CD4-positive, alpha-beta T cell treated with Interleukin-6 at 100 ng/mL for 8 hours (primary cell): ENCODE results near the gene SYT2.
"Not testable (repeated sequence)": the region's sequence is repeated elsewhere in the genome, so short reads cannot be mapped to it uniquely, and the experiment has no call there.

Experiments used
- DNase-seq: peaks from one replicate; pipeline ENCODE4 v3.0.0-alpha.2; 2020; ENCODE audit warnings: mixed read lengths, low spot score

The SYT2 gene

DNA sequence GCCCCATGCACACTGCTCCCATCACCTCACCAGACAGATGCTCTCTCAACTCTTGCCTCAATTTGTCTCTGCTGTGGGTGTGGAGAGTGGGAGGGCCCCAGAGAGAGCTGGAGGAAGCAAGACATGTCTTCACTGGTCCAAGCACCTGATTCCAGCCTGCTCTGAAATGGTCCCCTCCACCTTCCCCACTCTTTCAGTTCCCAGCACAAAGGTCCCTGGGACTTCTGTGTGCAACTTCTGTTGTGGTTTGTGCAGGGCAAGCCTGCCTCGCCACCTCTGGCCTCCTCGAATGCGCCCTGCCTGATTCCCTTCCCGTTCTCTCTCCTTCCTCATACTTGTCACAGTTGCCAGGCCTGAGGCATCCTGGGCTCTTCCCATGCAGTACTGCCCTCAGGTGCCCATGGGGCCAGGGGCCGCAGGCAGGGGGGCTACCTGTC is 119.3 kb downstream of the SYT2 start:
- DNase-seq, result no peak

DNA sequence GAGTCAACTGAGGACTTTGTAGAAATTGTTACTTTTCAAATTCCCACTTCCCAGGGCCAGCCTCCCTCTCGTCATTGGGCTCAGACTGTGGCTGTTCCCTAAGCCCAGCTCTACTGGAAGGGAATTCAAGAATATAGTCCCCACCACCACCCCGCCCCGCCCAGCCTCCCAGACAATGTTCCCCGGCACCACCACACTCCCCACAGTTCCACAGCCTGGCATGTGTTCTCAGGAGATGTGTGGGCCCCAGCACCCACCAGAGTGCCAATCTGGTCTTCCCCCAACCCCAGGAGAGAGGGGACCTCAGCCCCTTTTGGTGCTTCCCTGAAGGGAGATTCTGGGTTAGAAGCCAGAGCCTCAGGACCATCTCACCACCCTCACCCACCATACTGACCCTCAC is 120.1 kb downstream of the SYT2 start:
- no peak for DNase-seq

DNA sequence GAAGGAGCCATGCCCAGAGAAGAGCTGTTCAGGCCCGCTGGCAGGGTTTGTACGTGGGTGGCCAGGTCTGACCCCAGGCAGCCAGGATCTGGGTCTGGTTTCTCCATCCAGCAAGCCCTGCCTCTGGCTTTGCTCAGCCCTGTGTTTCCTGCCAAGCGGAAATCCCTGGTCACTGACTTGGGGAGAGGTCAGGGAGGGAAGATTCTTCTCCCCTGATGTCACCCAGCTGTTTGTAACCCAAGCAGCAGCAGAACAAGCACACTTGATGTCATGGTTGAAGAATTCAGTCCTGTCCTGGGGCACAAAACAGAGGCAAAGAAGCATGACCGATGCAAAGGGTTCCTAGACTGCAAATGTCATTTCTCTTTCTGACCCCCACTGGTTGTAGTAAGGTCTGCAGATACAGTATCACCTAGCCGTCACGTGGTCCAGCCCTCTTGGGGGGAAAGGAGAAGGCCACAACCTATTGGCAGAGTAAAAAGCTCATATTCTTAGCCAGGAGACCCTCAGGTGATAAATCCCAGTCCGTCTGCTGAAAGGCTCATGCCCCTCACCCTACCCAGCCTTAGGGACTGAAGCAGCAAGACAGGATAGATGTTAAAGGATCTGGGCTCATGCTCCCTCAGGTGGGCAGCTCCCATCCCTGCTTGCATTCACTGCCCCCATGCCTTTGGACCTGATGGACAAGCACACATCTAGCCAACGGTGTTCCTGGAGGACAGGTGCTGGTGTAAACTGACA is 120.9 kb downstream of the SYT2 start:
- DNase-seq, result no peak

DNA sequence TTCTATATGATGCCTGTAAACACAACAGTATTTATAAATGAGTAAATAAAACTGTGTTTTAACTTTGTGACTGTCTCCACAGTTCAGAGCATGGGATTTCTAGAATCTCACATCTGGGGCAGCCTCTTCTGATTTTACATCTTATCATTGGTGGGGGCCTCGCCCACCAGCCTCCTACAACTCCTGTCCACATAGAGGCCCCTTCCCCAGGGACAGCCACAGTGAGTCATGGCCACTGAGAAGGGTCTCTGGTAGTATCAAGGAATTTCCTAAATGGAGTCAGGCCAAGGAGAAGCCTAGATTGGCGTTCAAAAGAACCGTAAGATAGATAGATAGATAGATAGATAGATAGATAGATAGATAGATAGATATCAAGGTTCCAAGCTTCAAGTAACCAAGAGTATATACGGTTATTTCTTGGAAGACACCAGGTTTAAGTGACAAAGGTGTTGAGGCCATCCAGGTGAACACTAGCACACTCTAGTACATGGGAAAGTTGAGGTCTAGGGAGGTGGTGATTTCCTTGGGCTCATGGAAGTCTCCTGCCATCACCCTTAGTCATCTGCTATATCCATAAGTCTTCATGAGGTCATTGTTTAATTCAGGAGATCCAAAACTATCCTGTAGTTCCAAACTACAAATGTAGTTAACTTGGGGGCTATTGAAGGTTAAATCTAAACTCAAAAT is 121.6 kb downstream of the SYT2 start:
- DNase-seq, result no peak

DNA sequence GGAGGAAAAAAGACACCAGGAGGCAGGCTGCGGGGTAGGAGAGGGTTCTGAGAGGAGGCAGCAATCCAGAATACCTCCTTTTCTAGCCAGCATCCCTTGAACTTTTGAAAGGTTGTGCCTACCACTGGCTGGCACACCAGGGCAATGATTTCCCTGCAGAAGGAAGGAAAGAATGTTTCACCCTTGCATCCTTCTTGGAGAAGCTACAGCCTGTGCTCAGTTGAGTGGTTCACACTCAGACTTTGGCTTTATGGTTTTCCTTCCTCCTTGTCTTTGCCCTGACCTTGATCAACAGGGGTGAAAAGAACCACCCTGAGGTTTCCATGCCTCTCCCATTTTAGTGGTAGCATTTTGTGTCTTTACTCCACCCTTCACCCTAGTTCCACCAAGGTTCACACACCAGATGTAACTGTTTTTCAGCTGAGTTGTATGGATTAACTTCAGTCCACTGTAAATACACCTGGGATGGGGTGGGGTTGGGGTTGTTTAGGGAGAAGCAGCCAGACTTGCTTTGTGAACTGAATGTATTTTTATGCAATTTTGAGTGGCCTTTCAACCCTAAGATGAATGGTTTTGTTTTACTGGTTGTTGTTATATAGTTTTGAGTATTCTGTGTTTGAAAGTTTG is 122.3 kb downstream of the SYT2 start:
- DNase-seq, result no peak

DNA sequence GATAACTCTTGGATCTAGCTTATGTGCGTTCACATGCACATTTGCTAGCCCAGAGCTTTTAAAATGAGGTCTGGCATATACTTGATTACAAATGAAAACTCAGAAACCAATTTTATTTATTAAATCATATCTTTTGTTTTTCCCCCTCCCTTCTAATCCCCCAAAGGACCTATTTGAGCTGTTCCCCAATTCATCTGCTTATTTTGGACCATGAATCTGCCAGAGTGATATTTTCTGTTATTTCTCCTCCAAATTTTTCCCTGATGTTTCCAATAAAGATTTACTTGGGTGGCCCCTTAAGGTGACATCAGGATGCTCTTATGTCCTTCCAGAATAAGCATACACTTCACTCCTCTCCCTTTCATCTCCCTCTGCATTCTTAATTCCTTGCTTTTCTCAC is 123.4 kb downstream of the SYT2 start:
- DNase-seq, result no peak

DNA sequence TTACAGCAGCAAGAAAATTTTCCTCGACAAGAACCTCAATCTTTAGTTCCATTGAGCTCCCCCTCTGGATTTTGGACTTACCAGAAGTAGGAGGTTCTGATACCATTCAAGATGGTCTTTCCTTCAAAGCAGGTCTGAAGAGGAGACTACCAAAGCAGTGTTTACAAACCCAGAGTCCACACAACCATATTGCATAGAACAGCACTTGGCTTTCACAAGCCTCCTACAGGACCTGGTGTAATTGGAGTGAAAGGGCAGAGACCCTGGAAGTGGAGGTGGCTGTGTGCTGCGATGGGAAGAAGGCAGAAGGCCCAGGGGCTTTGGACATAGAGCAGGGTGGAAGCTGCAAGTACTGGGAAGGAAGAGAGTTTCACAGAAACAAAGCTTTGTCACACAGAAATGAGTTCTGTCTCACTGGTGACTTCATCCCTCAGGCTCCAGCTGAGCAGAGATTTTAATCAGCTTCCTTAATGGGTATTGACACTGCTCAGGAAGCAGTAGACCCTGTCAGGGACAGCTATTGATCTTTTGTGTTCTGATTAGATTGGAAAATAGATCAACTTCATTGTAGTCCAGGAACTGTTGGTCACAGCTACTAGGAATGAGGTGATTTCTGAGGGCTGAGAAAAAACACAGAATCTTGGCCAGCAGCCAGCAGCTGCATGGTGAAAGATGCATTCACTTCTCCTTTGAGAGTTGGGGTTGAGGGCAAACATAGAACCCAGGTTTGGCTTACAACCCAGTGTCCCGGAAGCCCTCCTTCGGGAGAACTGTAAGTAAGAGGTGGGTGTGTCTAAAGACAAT is 124.0 kb downstream of the SYT2 start:
- DNase-seq, result no peak

DNA sequence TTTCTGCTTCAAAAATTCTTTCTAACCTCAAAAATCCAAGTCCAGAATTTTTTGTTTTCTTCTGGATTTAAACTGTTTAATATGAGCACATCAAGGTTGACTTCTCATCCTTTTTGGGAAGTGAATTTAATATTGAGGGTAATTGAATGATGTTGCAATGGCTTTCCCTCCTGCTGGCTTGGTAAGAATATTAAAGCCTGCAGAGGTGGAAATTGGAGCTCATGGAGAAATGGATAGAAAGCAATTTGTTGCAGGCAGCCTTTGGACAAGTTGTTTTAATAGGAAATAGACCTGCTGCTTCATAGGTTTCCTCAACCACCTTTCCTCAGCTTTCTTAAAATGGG is 124.7 kb downstream of the SYT2 start:
- no peak for DNase-seq

DNA sequence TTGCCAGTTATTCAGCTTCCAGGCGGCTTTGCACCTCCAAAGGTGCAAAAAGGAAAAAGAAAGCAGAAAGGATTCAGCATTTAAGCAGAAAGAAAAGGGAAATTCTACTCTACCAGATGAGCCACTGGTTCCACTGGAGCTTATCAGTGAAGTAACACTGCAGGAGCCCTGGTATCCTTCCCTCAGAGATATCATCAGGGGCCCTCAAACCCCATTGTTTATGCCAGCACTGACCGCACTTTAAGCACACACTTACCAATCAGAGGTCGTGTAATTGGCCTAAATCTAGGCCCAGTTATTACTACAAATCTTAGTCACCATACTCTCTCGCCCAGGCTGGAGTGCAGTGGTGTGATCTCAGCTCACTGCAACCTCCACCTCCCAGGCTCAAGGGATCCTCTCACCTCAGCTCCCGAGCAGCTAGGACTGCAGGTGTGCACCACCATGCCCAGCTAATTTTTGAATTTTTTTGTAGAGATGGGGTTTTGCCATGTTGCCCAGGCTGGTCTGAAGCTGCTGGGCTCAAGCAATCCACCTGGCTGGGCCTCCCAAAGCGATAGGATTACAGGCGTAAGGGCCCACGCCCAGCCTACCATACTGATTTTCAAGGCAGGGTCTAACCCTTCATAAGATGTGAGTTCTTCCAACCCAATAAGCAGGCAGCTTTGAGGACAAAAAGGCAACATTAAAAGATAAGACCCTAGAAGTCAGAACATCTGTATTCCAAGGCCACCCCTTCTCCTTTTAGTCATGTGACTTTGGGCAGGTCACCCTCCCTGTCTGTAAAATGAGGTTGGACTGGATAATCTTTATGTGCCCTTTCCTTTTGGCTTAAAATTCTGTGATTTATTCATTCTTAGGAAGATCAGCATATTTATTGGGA is 125.3 kb downstream of the SYT2 start:
- DNase-seq, result no peak

DNA sequence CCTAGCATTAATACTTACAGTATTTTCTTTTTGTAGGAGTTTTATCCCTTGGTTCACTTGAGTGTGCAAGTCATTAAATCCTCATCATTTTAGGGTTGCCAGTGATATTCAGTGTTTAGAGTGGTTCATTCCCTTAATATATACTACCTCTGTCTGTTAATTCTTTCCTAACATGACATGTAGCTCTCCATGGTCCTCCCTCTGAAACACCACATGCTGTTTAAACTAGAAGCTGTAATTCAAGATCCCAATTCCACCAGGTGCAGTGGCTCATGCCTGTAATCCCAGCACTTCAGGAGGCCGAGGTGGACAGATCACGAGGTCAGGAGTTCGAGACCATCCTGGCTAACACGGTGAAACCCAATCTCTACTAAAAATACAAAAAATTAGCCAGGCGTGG is 127.9 kb downstream of the SYT2 start:
- not testable (repeated sequence) for DNase-seq

DNA sequence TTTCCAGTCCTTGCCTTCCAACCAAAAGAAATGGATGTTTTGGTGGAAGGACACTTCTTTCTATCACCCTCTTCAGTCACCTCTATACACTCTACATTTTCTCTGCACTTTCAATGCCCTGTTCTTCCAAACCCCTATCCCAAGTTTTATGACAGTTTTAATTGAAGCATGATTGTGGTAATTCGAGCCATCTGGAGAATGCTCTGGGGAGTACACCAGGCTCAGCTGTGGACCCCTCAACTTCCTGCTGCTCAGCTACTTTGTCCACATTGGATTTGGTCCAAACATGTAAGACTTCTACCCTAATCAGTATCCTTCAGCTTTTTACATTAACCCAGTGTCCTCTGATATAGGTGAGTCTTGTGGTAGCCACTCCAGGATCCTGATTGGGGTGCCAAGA is 129.6 kb downstream of the SYT2 start:
- no peak for DNase-seq

DNA sequence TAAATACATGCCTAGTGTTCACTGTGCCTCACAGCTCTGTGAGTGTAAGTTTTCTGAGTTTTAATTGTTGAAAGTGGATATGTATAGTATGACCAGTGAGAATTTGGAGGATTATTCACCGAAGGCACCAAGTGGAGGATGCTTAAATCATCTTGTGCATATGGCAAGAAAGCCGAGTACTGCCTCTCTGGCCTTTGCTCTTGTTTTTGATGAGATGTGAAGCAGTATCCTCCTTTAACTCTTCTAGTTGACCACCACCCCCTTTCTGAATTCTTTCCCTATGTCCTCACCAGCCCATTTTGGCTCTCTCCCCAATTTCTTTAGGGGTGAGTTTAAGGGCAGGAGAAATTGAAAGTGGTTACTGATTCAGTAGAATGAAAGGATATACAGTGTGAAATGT is 130.4 kb downstream of the SYT2 start:
- no peak for DNase-seq

DNA sequence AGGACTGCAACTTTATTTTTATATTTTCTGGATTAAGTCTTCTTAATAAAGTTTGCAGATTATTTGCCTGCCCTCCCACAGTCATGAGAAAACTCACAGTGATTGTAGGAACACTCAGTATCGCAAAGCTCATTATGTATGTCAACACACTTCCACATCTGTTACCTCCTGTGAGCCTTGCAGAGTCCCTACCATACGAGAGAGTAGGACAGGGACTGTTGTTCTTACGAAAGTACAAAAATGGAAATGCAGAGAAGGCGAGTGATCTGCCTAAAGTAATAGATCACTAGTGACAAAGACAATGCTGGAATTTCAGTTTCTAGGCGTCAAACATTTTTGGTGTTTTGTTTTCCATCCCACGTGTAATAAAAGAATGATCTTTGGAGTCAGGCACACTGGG is 131.7 kb downstream of the SYT2 start:
- no peak for DNase-seq

DNA sequence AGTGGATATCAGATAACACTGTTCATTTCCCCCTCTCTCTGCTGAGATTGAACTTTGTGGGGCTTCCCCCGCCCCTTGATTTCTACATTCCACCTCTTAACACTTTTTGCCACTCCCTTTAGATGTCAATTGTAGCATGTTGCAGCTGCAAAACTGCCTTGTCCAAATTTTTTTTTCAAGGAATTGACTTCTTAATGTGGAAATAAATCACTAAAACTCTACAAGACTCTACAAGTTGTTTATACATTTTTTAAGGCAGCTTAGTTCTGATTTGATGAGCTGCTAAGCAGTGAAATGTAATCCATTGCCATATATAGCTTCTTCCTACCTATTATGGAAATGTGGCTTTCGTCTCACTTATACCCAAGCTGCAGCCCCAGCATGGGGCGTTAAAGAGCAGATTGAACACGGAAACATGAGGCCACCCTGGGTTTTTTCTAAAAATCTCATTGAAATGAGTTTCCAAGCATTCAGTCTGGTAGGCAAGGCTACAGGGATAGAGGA is 132.2 kb downstream of the SYT2 start:
- no peak for DNase-seq

DNA sequence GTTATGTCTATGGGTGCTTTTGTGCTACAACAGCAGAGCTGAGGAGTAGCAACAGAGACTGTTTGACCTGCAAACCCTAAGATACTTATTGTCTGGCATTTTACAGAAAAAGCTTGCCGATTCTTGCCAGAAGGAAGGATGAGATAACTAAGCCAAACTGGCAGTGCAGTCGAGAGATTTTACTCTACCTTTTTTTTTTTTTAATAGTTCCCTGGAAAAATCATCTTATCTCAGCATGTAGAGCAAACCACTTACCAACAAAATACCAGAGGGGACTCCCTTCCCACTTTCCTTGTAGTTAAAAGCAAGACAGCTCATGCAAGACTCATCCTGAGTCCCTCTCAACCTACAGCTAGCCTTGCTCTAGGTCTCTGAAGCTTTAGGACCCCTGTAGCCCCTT is 132.9 kb downstream of the SYT2 start:
- no peak for DNase-seq

DNA sequence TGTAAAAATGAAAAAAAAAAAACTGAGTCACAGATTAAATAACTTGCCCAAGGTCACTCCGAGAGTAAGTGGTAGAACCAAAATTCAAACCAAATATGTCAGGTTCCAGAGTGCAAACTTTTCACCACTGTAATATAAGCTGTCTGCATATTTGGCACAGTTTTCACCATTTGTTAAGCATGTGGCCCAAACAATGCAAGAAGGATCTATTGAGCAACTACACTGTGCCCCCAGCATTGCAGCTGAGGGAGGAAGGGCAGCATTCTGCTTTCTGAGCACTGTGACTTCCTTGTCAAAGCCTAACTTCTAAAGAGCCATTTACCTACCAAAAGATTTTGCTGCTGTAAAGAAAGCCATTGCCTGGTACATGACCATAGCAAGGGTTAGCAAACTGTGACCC is 133.4 kb downstream of the SYT2 start:
- DNase-seq, result no peak

DNA sequence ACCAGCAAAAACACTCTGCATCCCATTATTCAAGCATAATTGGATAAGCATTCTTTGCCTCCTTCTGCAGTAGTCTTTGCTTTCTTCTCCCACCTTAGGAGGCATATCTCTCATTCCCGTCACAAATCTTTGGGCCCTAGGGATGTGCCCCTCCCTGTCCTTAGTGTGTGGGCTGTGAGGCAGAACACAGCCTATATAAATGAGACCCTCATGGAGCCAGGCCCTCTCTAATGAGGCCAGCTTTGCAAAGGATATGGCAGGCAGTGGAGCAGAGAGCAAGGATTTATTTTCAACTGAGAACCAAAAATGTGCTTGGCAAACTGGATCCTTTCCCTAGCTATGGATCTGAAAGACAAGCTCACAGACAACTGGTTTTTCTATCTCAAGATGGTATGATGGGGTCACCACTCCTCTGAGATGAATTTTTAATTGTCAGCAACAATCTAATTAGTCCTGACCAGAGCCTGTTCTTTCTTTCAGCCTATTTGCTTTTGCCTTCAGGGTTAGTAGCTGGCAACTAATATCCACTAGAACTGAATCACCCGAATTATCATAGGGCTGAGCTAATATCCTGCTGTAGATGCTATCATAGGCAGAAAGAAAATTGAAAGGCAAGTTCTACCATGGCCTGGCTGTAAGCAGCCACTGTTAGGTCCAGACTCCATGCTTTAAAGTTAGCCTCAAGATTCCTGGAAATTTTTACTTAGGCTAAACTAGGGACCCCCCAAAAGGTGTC is 134.2 kb downstream of the SYT2 start:
- no peak for DNase-seq

DNA sequence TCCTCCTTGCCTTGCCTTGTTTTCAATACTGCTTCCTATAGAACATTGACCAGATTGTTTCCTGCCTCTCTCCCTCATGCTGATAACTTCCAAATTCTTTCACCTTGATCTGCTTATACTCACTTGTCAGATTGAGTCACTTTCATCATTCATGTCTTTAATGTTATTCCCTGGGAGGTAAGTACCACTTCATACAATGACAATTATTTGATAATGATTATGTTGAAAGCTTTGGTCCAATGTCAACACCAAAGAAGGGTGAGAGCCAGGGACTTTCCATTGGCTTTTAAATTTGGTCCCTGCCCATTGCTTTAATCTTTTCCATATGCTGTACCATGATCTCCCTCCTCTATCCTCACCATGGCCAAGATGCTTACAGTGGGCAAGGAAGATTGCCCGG is 137.4 kb downstream of the SYT2 start:
- no peak for DNase-seq

DNA sequence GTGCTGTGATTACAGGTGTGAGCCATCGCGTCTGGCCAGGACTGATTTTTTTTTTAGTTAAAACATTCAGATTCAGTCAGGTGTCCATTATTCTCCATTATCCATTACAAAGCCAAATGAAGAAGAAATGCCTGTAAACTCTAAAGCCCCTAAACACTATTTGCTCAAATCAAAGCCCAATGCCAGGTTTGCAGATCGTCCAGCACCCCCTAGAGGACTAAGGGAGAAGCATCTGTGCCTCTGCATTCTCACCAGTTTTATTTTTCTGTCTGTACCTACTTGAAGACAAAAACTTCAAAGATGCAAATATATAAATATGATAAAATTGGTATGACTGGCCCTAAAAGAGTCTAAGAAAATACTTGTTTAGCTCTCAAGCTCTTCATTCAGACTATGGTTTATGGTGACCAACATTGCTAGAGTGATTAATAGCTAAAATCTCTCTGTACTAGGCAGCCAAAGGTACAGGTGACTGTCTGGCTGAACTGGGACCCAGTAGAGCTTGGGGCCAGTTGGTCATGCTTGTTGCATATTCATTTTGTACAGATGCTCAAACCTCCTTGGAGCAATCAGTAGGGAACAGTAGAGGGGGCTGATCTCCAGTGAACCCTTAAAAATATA is 138.4 kb downstream of the SYT2 start:
- no peak for DNase-seq
